CD8-positive, alpha-beta memory T cell (primary cell): ENCODE measurements around the gene MYOZ1. TPM values are rescaled to one million over a fixed set of nuclear protein-coding genes. Genes with fewer than 3 reads are reported as not detected.
A peak's percentile ranks its signal among the peaks of the same experiment; 100 is the strongest.
"Not testable (repeated sequence)": the region's sequence is repeated elsewhere in the genome, so short reads cannot be mapped to it uniquely, and the experiment has no call there.

ENCODE experiments used
- CTCF ChIA-PET: fragments of 350-600 bp; sonication (Branson Sonifier 250); formaldehyde crosslinking; loops from one replicate; lab custom pipeline; 2021; ENCODE audit warnings: antibody characterized with exemption; lab: Charles Lee
- POLR2A ChIA-PET: fragments of 350-600 bp; sonication (Branson Sonifier 250); formaldehyde crosslinking; loops from one replicate; lab custom pipeline; 2021; ENCODE audit warnings: antibody characterized with exemption; lab: Charles Lee
- DNase-seq, 5 donors: peaks; one replicate each; pipeline versions ENCODE4 v3.0.0 to v3.0.0-alpha.2; 2020 to 2022; ENCODE audit warnings: mixed read lengths in 1 of 5
- H3K27ac ChIP-seq: one replicate; pipeline ENCODE4 v1.7.0; 2013; ENCODE audit warnings: low read depth, mild to moderate bottlenecking, low read length, moderate library complexity
- H3K27me3 ChIP-seq: 2 replicates; pipeline ENCODE4 v1.7.0; 2013; ENCODE audit warnings: low read length, mild to moderate bottlenecking; ENCODE audit not compliant: insufficient read depth, poor library complexity, severe bottlenecking
- H3K36me3 ChIP-seq: 2 replicates; pipeline ENCODE4 v1.7.0; 2013; ENCODE audit warnings: mild to moderate bottlenecking, low read length, moderate library complexity; ENCODE audit not compliant: insufficient read depth
- H3K4me1 ChIP-seq: 2 replicates; pipeline ENCODE4 v1.7.0; 2013; ENCODE audit warnings: mild to moderate bottlenecking, low read length, moderate library complexity; ENCODE audit not compliant: insufficient read depth
- H3K4me3 ChIP-seq: 2 replicates; pipeline ENCODE4 v1.7.0; 2013; ENCODE audit warnings: mild to moderate bottlenecking, low read length
- H3K9me3 ChIP-seq: 2 replicates; pipeline ENCODE4 v1.7.0; 2013; ENCODE audit warnings: mild to moderate bottlenecking, low read length
- H3K27ac Mint-ChIP-seq, 8 donors: one replicate each; pipeline ENCODE4 v1.8.0; 2020 to 2021; ENCODE audit warnings: mixed read lengths in 8 of 8, mild to moderate bottlenecking in 6 of 8, inconsistent platforms in 3 of 8, moderate library complexity in 3 of 8
- H3K27me3 Mint-ChIP-seq, 2 donors: one replicate each; pipeline ENCODE4 v1.8.0; 2020 to 2021; ENCODE audit warnings: mixed read lengths in 2 of 2, mild to moderate bottlenecking in 1 of 2, moderate library complexity in 1 of 2
- H3K36me3 Mint-ChIP-seq, 3 donors: one replicate each; pipeline ENCODE4 v1.8.0; 2020 to 2021; ENCODE audit warnings: mixed read lengths in 3 of 3, inconsistent platforms in 1 of 3, mild to moderate bottlenecking in 1 of 3
- H3K4me1 Mint-ChIP-seq, 3 donors: one replicate each; pipeline ENCODE4 v1.8.0; 2020 to 2021; ENCODE audit warnings: mixed read lengths in 3 of 3, inconsistent platforms in 1 of 3, mild to moderate bottlenecking in 1 of 3
- H3K4me3 Mint-ChIP-seq, 7 donors: one replicate each; pipeline ENCODE4 v1.8.0; 2020 to 2021; ENCODE audit warnings: mixed read lengths in 7 of 7, mild to moderate bottlenecking in 6 of 7, moderate library complexity in 4 of 7, inconsistent platforms in 2 of 7
- H3K9me3 Mint-ChIP-seq, 5 donors: one replicate each; pipeline ENCODE4 v1.8.0; 2020 to 2022; ENCODE audit warnings: mixed read lengths in 5 of 5, mild to moderate bottlenecking in 3 of 5, moderate library complexity in 2 of 5, inconsistent platforms in 1 of 5
- polyA plus RNA-seq: library from polyadenylated mRNA; unstranded; fragments of 300-500 nt; fragmentation: Illumina TruSeq; gene quantifications from one replicate; pipeline ENCODE4 v1.2.3, GENCODE V29; 2021
- total RNA-seq, 2 experiments: library from RNA; stranded (reverse); gene quantifications; one replicate each; pipeline ENCODE4 v1.2.3, GENCODE V29; 2021

Gene MYOZ1
- total and polyA plus RNA-seq, 3 experiments from 2014 or later: not detected

DNA sequence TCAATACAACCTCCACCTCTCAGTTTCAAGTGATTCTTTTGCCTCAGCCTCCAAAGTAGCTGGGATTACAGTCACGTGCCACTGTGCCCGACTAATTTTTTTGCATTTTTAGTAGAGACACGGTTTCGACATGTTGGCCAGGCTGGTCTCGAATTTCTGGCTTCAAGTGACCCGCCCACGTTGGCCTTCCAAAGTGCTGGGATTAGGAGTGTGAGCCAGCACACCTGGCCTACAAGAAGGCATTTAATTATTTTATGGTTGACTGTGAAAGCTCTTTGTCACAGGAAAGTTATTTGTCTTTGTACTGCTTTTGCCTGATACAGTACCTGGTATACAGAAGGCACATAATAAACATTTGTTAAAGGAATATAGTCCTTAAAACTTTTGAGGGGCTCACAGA is 12.9 kb downstream of the MYOZ1 start:
- Mint-ChIP-seq H3K4me1 (peaks cover 15 to 29% (median 21%) of the 10 kb centered on the region in 3 donors), H3K36me3 (peaks cover 0 to 10% (median 0%) of the 10 kb centered on the region in 3 donors), H3K27ac (no peak overlapping the region), H3K9me3 (no peaks in the 10 kb centered on the region), H3K4me3 (peak overlapping the region in 1 of 7 donors; percentile 34), H3K27me3 (no peaks in the 10 kb centered on the region)
- H3K36me3 ChIP-seq: no peaks in the 10 kb centered on the region
- no peak overlapping the region for H3K4me3 ChIP-seq
- H3K27me3 ChIP-seq: no peaks in the 10 kb centered on the region
- H3K9me3 ChIP-seq: no peaks in the 10 kb centered on the region
- ChIA-PET POLR2A (no interaction called here), CTCF (interaction anchor here (7.6 kb wide), 1 partner anchor 16 kb away, joined by 35 read pairs; no protein-coding TSS in a partner anchor)
- no peak overlapping the region for H3K27ac ChIP-seq
- DNase-seq: no peak
- H3K4me1 ChIP-seq: peaks cover 6% of the 10 kb centered on the region

DNA sequence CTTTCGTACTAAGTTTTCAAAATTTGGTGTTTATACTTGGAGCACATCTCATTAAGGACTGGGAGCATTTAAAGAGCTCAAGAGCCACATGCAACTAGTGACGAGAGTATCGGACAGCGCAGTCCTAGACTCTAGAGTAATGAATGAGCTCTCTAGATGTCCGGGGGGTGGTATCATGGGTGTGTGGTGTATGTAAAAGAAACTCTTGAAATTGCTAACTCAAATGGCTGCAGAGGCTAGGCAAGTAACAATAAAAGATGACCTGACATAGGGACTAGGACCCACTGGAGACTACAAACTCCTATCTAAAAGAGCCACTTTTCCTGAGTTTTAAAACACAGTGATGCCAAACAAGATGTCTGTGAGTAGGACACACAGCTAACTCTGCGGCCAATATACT is 14.0 kb downstream of the MYOZ1 start:
- no peak for DNase-seq
- H3K27ac ChIP-seq: no peak overlapping the region
- ChIA-PET CTCF (interaction anchor here (1.0 kb wide), 1 partner anchor 18 kb away, joined by 4 read pairs; no protein-coding TSS in a partner anchor), POLR2A (interaction anchor here (0.8 kb wide), 1 partner anchor 214 kb away, joined by 3 read pairs; no protein-coding TSS in a partner anchor)
- H3K27me3 ChIP-seq: no peaks in the 10 kb centered on the region
- H3K9me3 Mint-ChIP-seq: no peaks in the 10 kb centered on the region
- H3K4me1 ChIP-seq: peaks cover 6% of the 10 kb centered on the region
- H3K36me3 ChIP-seq: no peaks in the 10 kb centered on the region
- H3K9me3 ChIP-seq: no peaks in the 10 kb centered on the region
- H3K36me3 Mint-ChIP-seq: peaks cover 0 to 10% (median 0%) of the 10 kb centered on the region in 3 donors
- H3K27me3 Mint-ChIP-seq: no peaks in the 10 kb centered on the region
- H3K4me3 ChIP-seq: no peak overlapping the region
- H3K4me3 Mint-ChIP-seq: peak overlapping the region; percentile 41 to 98 (median 53)
- H3K27ac Mint-ChIP-seq: peak overlapping the region in 7 of 8 donors; percentile 20 to 74 (median 42)
- H3K4me1 Mint-ChIP-seq: peaks cover 15 to 29% (median 21%) of the 10 kb centered on the region in 3 donors

DNA sequence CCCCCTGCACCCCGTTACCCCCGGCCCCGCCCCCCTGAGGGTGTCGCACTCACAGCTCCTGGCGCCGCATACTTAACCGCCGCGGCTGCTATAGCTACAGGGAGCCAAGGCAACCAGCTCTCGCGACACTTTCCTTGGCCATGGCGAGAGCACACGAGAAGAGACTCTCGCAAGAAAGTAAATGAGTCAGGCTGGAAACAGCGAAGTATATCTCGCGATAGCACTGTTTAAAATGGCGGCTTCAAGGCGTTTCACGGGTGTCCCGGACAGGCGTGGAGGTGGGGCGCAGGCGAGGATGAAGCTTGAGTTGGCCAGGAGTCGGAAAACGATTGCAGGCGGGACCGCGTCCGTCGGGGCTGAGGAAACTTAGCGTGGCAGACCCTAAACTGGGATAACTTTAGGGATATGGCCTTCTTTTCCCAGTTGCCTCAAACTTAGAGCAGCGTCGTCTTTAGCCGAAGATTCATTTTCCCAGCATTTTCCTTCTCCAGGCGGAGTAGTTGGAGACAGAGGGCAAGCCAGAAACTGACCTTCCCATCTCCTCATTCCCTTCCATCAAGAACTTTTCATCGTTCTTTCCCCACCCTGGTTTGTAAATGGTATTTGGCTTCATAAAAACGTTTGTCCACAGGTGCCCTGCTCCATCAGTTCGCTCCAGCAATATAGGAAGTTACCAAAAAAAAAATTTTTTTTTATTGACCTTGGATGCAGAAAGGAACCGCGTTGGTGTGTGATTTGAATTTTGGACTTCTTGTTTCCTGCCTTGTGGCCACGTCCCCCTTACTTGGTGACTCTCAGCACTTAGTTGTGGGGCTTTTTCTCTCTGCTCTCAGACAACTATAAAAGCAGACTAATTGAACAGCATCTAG is 15.2 kb downstream of the MYOZ1 start:
- CTCF ChIA-PET: interaction anchor here (0.7 kb wide), 1 partner anchor 17 kb away, joined by 3 read pairs; no protein-coding TSS in a partner anchor

DNA sequence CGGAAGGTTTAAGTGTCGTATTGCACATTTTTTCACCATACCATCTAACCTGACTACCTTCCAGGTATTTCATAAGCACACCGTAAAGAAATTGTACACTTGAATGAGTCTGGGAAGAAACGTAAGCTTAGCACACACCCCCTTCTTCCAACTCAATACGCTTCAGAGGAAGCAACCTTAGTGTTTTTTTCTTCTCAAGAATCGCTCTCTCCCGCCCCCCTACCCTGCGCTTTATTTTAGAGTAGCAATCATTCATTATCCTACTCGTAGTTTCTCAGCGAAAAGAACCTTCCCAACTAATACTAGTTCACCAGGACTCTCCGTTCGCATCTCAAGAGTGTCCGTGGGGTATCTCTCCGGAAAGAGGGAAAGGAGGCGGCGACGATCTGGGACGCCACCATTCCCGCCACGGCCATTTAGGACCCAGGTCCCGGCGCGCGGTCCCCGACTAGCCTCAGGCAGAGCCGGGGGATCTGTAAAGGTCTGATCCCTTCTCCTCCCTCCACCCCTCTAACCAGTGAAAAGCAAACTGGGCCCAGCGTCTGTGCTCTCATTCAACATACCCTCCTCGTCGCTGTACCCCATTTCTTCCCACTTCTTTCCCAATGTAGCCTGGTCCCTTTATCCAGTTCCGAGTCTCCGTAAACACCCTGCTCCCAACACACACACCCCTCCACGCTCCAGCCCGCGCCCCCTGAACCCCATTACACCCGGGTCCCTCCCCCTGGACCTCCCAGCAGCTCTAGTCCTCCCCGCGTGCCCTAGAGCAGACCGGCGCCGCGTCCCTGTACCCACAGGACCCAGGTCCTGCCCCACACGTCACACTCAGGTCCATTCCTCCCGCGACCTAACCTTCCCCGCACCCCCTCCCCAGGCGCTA is 16.0 kb downstream of the MYOZ1 start:
- Mint-ChIP-seq H3K27ac (peak overlapping the region; percentile 88 to 98 (median 96)), H3K9me3 (no peaks in the 10 kb centered on the region), H3K4me1 (peaks cover 15 to 29% (median 21%) of the 10 kb centered on the region in 3 donors), H3K4me3 (peak overlapping the region; percentile 91 to 98 (median 96)), H3K27me3 (no peaks in the 10 kb centered on the region), H3K36me3 (peaks cover 0 to 10% (median 0%) of the 10 kb centered on the region in 3 donors)
- POLR2A ChIA-PET: interaction anchor here (0.7 to 2.3 kb wide), 3 partner anchors 119 to 267 kb away, joined by 3 to 12 read pairs (median 4); partner anchors contain the start of genes PPP3CB and SEC24C
- CTCF ChIA-PET: interaction anchor here (0.7 kb wide), 2 partner anchors 18 to 19 kb away, joined by 3 read pairs; no protein-coding TSS in a partner anchor
- H3K27ac ChIP-seq: peak overlapping the region; percentile 86
- peaks cover 6% of the 10 kb centered on the region for H3K4me1 ChIP-seq
- peak in 1 of 5 donors; percentile 33 for DNase-seq
- H3K4me3 ChIP-seq: peak overlapping the region; percentile 81
- no peaks in the 10 kb centered on the region for H3K36me3 ChIP-seq
- no peaks in the 10 kb centered on the region for H3K9me3 ChIP-seq
- H3K27me3 ChIP-seq: no peaks in the 10 kb centered on the region

More for the DNA sequence above, 15.2 kb downstream of the MYOZ1 start:
- no peaks in the 10 kb centered on the region for H3K9me3 Mint-ChIP-seq
- POLR2A ChIA-PET: interaction anchor here (0.6 to 2.3 kb wide), 5 partner anchors 118 to 379 kb away, joined by 3 to 12 read pairs (median 3); partner anchors contain the start of genes PPP3CB and SEC24C
- Histone ChIP-seq H3K27me3 (no peaks in the 10 kb centered on the region), H3K27ac (peak overlapping the region; percentile 86), H3K9me3 (no peaks in the 10 kb centered on the region), H3K4me1 (peaks cover 6% of the 10 kb centered on the region), H3K4me3 (peak overlapping the region; percentile 81), H3K36me3 (no peaks in the 10 kb centered on the region)
- H3K4me3 Mint-ChIP-seq: peak overlapping the region; percentile 91 to 98 (median 96)
- H3K27me3 Mint-ChIP-seq: no peaks in the 10 kb centered on the region
- peaks cover 15 to 29% (median 21%) of the 10 kb centered on the region in 3 donors for H3K4me1 Mint-ChIP-seq
- DNase-seq: peak; percentile 88 to 97 (median 92)
- peak overlapping the region; percentile 88 to 99 (median 96) for H3K27ac Mint-ChIP-seq
- peaks cover 0 to 10% (median 0%) of the 10 kb centered on the region in 3 donors for H3K36me3 Mint-ChIP-seq

DNA sequence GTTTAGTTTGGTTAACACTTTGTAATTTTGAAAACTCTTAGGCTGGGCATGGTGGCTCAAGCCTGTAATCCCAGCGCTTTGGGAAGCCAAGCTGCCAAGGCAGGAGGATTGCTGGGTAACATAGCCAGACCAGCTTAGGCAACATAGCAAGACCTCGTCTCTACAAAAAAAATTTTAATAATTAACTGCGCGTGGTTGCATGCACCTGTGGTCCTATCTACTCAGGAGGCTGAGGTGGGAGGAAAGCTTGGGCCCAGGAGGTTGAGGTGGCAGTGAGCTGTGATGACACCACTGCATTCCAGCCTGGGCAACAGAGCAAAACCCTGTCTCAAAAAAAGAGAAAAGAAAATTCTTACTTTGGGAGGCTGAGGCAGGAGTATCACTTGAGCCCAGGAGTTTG is 18.2 kb downstream of the MYOZ1 start:
- peaks cover 15 to 29% (median 21%) of the 10 kb centered on the region in 3 donors for H3K4me1 Mint-ChIP-seq
- H3K9me3 Mint-ChIP-seq: no peaks in the 10 kb centered on the region
- no peaks in the 10 kb centered on the region for H3K27me3 Mint-ChIP-seq
- H3K27ac Mint-ChIP-seq: peak overlapping the region in 4 of 8 donors; percentile 40 to 72 (median 53)
- H3K36me3 Mint-ChIP-seq: peaks cover 0 to 10% (median 0%) of the 10 kb centered on the region in 3 donors
- no peak overlapping the region for H3K4me3 ChIP-seq
- H3K27ac ChIP-seq: no peak overlapping the region
- ChIA-PET POLR2A (interaction anchor here (0.6 kb wide), 1 partner anchor 128 kb away, joined by 3 read pairs; no protein-coding TSS in a partner anchor), CTCF (interaction anchor here (1.7 kb wide), 1 partner anchor 94 kb away, joined by 4 read pairs; no protein-coding TSS in a partner anchor)
- DNase-seq: no peak
- peak overlapping the region in 1 of 7 donors; percentile 63 for H3K4me3 Mint-ChIP-seq
- no peaks in the 10 kb centered on the region for H3K36me3 ChIP-seq
- H3K27me3 ChIP-seq: no peaks in the 10 kb centered on the region
- no peaks in the 10 kb centered on the region for H3K9me3 ChIP-seq
- peaks cover 6% of the 10 kb centered on the region for H3K4me1 ChIP-seq

DNA sequence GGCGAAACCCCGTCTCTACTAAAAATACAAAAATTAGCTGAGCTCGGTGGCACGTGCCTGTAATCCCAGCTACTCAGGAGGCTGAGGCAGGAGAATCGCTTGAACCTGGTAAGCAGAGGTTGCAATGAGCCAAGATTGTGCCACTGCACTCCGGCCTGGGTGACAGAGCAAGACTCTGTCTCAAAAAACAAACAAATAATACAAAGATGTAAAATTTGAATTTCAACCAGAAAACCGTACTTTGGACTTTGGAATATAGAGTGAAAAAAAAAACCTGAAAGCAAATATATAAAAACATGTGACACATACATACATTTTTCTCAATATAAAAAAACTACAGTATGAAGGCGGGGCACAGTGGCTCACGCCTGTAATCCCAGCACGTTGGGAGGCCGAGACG is 20.3 kb downstream of the MYOZ1 start:
- CTCF ChIA-PET, H3K27ac Mint-ChIP-seq, H3K9me3 Mint-ChIP-seq, H3K4me3 Mint-ChIP-seq, H3K36me3 ChIP-seq, H3K27me3 ChIP-seq, H3K4me3 ChIP-seq, H3K36me3 Mint-ChIP-seq, H3K4me1 ChIP-seq, H3K9me3 ChIP-seq, POLR2A ChIA-PET, DNase-seq, H3K27ac ChIP-seq, H3K27me3 Mint-ChIP-seq: not testable (repeated sequence)
- peaks cover 9 to 14% (median 12%) of the 10 kb centered on the region in 3 donors for H3K4me1 Mint-ChIP-seq

DNA sequence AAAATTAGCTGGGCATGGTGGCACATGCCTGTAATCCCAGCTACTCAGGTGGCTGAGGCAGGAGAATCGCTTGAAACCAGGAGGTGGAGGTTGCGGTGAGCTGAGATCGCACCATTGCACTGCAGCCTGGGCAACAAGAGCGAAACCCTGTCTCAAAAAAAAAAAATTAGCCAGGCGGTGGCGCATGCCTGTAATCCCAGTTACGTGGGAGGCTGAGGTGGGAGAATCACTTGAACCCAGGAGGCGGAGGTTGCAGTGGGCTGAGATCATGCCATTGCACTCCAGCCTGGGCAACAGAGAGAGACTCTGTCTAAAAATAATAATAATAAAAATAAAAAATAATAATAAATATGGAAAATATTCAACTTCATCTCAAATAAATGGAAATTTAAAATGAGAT is 24.1 kb downstream of the MYOZ1 start:
- POLR2A ChIA-PET, H3K4me3 ChIP-seq, H3K4me1 Mint-ChIP-seq, H3K9me3 Mint-ChIP-seq, DNase-seq, H3K27me3 ChIP-seq, H3K9me3 ChIP-seq, H3K27me3 Mint-ChIP-seq, H3K4me3 Mint-ChIP-seq, H3K27ac ChIP-seq, H3K36me3 ChIP-seq, H3K36me3 Mint-ChIP-seq, H3K4me1 ChIP-seq, H3K27ac Mint-ChIP-seq: not testable (repeated sequence)
- CTCF ChIA-PET: interaction anchor here (0.6 to 1.1 kb wide), 2 partner anchors 14 to 136 kb away, joined by 3 read pairs; no protein-coding TSS in a partner anchor
